SH-SY5Y (cell line): ENCODE data around the gene TUT7.

Source experiments
- GATA2 ChIP-seq: IDR thresholded peaks from 2 replicates; pipeline ENCODE4 v1.6.1; 2011; ENCODE audit warnings: mild to moderate bottlenecking, low read depth, low read length
- GATA3 ChIP-seq: IDR thresholded peaks from 2 replicates; pipeline ENCODE4 v1.6.1; 2011; ENCODE audit warnings: low read depth, mild to moderate bottlenecking, low read length, moderate library complexity

GRCh38 chr9:86387376-86387775 lies 33.2 kb upstream of the TUT7 start:
- TF ChIP-seq GATA2 (no peak), GATA3 (no peak)
